NCI-H2196 (cell line): ENCODE data around the gene EPHA4.

Experiments
- DNase-seq: peaks from one replicate; lab custom pipeline; 2025; ENCODE audit not compliant: unreplicated experiment; lab: John Stamatoyannopoulos, UW

Gene EPHA4

GRCh38 chr2:221447310-221447709, 124.8 kb downstream of the EPHA4 start:
- no peak for DNase-seq

GRCh38 chr2:221446140-221446539, 126.0 kb downstream of the EPHA4 start:
- DNase-seq = no peak

DNA sequence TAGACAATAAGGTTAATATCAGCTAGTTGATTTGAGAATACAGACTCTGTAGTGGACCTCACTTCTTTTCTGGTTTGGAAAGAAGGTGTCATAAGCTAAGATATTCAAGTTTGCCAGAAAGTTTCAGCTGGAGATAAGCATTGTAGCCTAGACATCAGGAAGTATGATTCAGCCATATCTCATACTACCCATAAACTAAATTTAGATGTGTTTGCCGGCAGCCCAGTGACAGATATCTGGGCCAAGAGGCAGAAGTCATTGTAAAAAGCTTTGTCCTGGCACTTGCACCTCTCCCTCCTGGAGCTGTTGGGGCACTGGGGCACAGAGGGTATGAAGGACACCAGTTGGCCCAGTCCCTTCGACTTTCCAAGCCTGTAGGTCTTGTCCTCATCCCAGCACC, 128.0 kb downstream of the EPHA4 start:
- no peak for DNase-seq

- no peak for DNase-seq
Observed at GRCh38 chr2:221443645-221444044, 128.5 kb downstream of the EPHA4 start.

GRCh38 chr2:221442128-221442527, 130.0 kb downstream of the EPHA4 start:
- DNase-seq = no peak

- DNase-seq = no peak
Observed at GRCh38 chr2:221439761-221440479, 132.2 kb downstream of the EPHA4 start.

DNA sequence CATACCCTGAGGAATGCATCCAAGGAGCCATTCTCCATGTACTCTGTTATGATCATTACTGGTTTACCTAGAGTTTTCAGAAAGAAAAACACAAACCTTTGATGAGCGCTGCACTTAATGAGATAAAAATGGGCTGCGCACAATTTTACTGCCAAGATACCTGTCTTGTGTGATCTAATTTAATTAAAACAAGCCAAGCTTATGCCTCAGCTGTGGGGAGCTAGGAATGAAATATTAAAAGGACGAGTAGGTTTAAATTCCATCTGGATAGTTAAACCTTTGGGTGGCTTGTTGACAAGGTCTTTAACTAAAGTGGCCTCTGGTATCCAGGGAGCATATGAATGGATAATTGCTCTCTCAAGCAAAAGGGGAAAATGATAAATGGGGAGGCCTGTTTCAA, 135.0 kb downstream of the EPHA4 start:
- DNase-seq = no peak

DNA sequence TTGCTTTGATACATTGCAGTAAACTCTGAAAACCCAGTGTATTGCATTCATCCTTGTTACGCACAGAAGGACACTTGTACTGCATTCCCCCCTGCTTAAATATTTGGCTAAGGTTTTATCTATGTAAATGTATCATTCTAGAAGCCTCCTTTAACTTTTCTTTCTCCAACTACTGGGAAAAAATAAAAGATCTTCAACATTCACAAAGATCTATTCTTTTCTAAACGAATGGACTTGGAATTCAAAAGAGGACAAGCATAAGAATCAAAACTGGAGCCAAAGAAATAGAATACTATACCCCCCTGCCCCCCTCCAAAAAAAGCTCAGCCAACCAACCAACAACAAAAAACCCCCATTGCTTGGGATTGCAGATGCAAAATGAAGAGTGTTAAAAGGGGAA, 136.9 kb downstream of the EPHA4 start:
- no peak for DNase-seq

GRCh38 chr2:221434142-221434541, 138.0 kb downstream of the EPHA4 start:
- DNase-seq = no peak

DNA sequence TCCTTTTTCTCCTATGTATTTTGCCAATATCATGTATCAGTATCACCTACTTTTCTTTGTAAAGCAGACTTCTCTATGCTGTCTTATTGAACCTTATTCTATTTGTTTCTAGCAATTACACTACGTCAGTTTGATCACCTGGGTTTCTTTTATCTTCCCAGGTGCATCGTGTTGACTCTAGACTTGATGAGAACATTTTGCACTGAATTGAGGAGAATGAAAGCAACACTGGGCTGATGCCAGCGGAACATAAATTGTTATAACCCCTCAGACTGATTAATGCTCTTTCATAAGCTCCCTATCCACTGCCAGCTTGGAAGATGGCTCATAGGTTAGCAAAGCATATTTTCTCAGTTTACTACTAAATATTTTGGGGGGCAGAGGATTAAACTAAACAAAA, 140.6 kb downstream of the EPHA4 start:
- DNase-seq = peak; percentile 34

- peak; percentile 77 for DNase-seq
Observed at GRCh38 chr2:221429741-221430491, 142.2 kb downstream of the EPHA4 start.

GRCh38 chr2:221428896-221429295, 143.2 kb downstream of the EPHA4 start:
- DNase-seq = no peak

- no peak for DNase-seq
Observed at GRCh38 chr2:221426929-221427328, 145.2 kb downstream of the EPHA4 start.

DNA sequence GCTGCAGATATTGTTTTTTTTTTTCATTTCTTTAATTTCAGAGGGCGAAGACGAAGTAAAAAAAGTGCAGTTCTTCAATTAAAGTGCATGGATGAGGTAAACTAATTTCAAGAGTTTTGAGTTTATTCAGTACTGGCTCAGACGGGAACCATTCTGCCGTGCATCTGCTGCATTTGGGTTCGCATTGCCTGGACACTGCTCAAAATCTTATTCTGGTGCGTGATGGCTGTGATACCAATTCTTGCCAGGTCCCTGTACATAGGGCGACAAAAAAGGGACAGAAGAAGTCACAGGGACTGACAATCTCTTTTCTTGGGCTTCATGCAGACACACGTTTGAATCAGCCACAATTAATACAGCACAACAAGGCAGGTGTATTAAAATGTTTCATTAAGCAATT, 146.2 kb downstream of the EPHA4 start:
- DNase-seq = no peak

DNA sequence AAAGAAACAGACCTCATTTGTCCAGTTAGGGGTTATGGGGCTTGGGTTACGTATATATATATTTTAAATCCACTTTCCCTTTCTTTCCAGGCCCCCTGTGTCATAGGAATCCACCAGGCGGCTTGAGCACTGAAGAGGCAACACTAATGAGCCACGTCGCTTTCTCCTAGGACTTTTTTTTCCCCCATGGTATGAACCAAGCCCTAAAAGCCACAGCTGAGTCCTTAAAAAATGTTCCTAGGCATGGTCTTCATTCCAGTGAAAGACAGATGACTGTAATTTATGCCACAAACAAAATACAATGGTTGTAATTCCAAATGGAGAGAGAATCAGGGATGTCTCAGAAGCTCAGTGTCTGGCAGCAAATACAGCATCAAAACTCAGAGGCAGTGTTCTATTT, 146.8 kb downstream of the EPHA4 start:
- DNase-seq = no peak

DNA sequence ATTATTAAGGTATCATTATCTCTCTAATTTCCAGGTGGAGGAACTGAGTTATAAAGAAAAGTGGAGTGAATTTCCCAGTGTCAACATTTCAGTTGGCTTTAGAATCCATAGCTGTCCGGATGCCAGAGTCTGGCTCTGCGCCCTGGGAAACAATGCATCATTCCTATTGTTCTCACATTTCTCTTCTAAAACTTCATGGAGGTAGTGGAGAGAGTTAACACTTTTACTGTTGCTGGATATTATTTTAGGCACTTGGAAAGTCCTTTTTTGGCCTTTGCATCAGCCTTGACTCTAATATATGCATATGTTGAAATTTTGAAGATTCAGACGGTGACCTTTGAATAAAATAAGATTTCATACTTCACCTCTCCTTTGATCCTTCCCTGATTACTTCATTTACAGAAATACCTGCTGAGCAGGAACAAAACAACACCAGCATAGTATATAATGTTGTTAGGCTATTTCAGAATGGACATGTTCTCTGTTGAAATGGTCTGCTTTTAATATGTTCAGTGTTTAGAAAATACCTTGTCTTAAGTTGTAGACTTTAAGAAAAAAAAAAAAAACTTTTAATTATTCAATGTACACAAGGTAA, 148.8 kb downstream of the EPHA4 start:
- no peak for DNase-seq

DNA sequence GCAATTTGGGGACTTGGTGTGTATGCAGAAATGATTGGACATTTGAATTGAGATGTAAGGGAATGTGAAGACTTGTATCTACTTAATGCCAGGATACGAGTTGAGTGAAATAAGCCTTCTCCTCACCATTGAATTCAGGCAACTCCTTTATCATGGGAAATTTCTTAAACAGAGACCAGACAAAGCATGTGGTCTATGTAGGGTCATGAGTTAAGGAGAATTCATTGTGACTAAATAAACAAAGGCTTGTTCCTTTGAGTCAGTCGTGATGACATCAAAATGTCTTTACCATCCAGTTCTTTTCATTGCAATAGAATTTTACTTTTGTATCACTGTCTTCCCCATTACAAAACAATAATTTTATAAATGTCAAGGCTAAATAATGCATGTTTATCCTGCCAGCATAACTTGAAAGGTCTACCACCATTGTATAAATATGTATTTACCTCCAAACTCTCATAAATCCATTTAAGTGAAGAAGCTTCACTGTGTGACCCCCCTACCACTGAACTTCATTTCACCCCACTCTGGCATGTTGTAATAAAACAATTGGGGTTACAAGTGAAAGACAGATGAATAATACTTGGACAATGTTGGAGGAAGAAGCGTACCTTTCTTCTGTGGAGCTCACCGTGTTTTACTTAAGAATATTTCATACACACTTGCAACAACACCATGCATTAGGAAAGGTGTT, 149.4 kb downstream of the EPHA4 start:
- DNase-seq = no peak

- no peak for DNase-seq
Observed at GRCh38 chr2:221420245-221420644, 151.9 kb downstream of the EPHA4 start.

- no peak for DNase-seq
Observed at GRCh38 chr2:221415789-221416188, 156.3 kb downstream of the EPHA4 start.

DNA sequence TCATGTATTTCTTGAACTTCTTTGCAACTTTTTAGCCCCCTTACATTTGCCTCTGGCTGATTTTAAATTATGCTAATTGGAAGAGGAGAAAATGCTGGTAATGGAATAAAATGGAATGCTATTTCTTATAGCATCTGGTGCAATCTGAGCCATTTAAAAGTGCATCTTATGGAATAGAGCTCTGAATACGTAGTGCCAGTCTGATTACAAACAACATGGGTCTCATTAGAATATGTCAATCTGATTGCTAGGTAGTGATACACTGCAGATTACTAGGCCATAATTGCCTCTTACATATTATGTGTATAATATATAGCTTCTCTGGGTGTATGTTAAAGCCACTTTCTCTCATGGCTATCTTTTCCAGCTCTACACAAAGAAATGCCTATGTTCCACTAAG, 159.1 kb downstream of the EPHA4 start:
- DNase-seq = no peak

DNA sequence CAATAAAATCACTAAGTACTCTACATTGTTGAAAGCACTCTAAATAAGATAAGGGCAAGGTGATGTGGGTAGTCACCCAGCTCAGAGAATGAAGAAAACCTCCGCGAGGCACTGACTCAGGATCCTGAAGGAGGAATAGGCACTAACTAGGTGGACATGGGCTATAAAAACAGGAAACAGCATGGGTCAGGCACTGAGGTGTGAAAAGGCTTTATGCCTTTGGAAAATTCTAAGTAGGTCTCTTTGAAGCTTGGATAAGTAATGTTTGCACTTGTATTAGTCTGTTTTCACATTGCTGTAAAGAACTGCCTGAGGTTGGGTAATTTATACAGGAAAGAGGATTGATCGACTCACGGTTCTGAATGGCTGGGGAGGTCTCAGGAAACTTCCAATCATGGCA, 161.6 kb downstream of the EPHA4 start:
- DNase-seq = no peak

DNA sequence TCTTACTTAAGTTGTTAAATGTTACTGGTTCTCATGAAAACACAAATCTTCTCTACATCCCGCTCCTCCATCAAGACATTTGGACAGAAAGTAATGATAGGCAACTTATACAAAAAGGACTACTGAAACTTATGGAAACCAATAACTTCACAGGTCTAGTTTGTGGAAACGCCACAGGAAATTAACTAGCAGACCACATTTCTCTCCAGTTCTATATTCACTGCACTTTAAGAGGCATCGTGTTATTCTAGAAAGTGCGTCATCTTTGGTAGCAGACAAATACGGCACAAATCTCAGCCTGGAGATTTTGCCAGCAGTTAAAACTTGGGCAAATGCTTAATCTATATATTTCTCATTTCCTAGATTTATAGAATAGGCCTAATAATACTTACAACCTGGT, 164.3 kb downstream of the EPHA4 start:
- DNase-seq = no peak
